IMR-90 (cell line): ENCODE results near the gene TTC21A. TPM values are rescaled to one million over a fixed set of nuclear protein-coding genes. Genes with fewer than 3 reads are reported as not detected.

Experiments
- ATAC-seq: fragments of 200-7000 bp; cut with Tn5 transposase; 2 replicates; pipeline ENCODE4 v1.9.1; 2020; ENCODE audit warnings: low read depth, mild to moderate bottlenecking, moderate library complexity
- BruUV-seq: library from RNA; stranded (reverse); fragments of 400-500 nt; replicated peaks from 2 replicates; lab custom pipeline; 2021; lab: Mats Ljungman, UMichigan
- CTCF ChIA-PET: fragments of 300-600 bp; formaldehyde crosslinking; extraction: SDS; loops from one replicate; lab custom pipeline; 2021; ENCODE audit warnings: antibody characterized with exemption; lab: Yijun Ruan, JAX
- POLR2A ChIA-PET: fragments of 300-600 bp; sonication (Branson Sonifier 250); formaldehyde crosslinking; loops from one replicate; lab custom pipeline; 2022; ENCODE audit warnings: antibody characterized with exemption; ENCODE audit not compliant: unreplicated experiment; lab: Charles Lee
- DNase-seq: peaks from one replicate; pipeline ENCODE4 v3.0.0; 2013
- H2AFZ ChIP-seq: replicated peaks from 2 replicates; pipeline ENCODE3; 2013; ENCODE audit warnings: low read length, mild to moderate bottlenecking; ENCODE audit not compliant: poor library complexity
- H2AK5ac ChIP-seq: 2 replicates; pipeline ENCODE4 v1.6.1; 2013; ENCODE audit warnings: low read depth, low read length, inconsistent platforms
- H2AK9ac ChIP-seq: replicated peaks from 2 replicates; pipeline ENCODE3; 2013; ENCODE audit warnings: mild to moderate bottlenecking, low read depth, low read length, moderate library complexity; ENCODE audit not compliant: poor library complexity
- H2BK120ac ChIP-seq: 2 replicates; pipeline ENCODE4 v1.6.1; 2013; ENCODE audit warnings: low read depth, low read length, inconsistent platforms
- H2BK15ac ChIP-seq: 3 replicates; pipeline ENCODE4 v1.6.1; 2013; ENCODE audit warnings: low read depth, low read length, inconsistent platforms
- H2BK20ac ChIP-seq: 2 replicates; pipeline ENCODE4 v1.6.1; 2013; ENCODE audit warnings: low read depth, mild to moderate bottlenecking, inconsistent platforms, low read length, moderate library complexity
- H2BK5ac ChIP-seq: 2 replicates; pipeline ENCODE4 v1.6.1; 2013; ENCODE audit warnings: mild to moderate bottlenecking, low read depth, low read length, inconsistent platforms; ENCODE audit not compliant: poor library complexity, severe bottlenecking
- H3K14ac ChIP-seq: replicated peaks from 2 replicates; pipeline ENCODE4 v1.6.1; 2013; ENCODE audit warnings: low read depth, low read length, inconsistent platforms
- H3K18ac ChIP-seq: 2 replicates; pipeline ENCODE4 v1.6.1; 2013; ENCODE audit warnings: low read depth, low read length, control low read depth
- H3K23ac ChIP-seq: 2 replicates; pipeline ENCODE4 v1.6.1; 2013; ENCODE audit warnings: low read depth, low read length, inconsistent platforms
- H3K27ac ChIP-seq: 2 replicates; pipeline ENCODE4 v1.5.1; 2013; ENCODE audit warnings: mild to moderate bottlenecking, control low read depth, low read length; ENCODE audit not compliant: insufficient read depth
- H3K27me3 ChIP-seq: 2 replicates; pipeline ENCODE4 v1.6.1; 2013; ENCODE audit warnings: low read length; ENCODE audit not compliant: control insufficient read depth, insufficient read depth
- H3K36me3 ChIP-seq: 2 replicates; pipeline ENCODE4 v1.6.1; 2013; ENCODE audit warnings: low read length, mixed read lengths; ENCODE audit not compliant: control insufficient read depth, insufficient read depth
- H3K4ac ChIP-seq: 2 replicates; pipeline ENCODE4 v1.6.1; 2013; ENCODE audit warnings: low read depth, low read length, inconsistent platforms
- H3K4me1 ChIP-seq: 2 replicates; pipeline ENCODE4 v1.6.1; 2013; ENCODE audit warnings: low read length, mixed read lengths; ENCODE audit not compliant: control insufficient read depth, insufficient read depth
- H3K4me2 ChIP-seq: 2 replicates; pipeline ENCODE4 v1.6.1; 2013; ENCODE audit warnings: low read depth, mild to moderate bottlenecking, control low read depth, low read length, moderate library complexity
- H3K4me3 ChIP-seq: 2 replicates; pipeline ENCODE4 v1.5.1; 2013; ENCODE audit warnings: low read depth, mild to moderate bottlenecking, control low read depth, low read length, moderate library complexity; ENCODE audit not compliant: insufficient read depth
- H3K56ac ChIP-seq: 2 replicates; pipeline ENCODE4 v1.6.1; 2013; ENCODE audit warnings: low read length, inconsistent platforms; ENCODE audit not compliant: insufficient read depth; ENCODE audit errors: extremely low read depth
- H3K79me1 ChIP-seq, 2 experiments: 2 replicates each; pipeline ENCODE4 v1.6.1; 2013; ENCODE audit warnings: low read length in 2 of 2, inconsistent platforms in 1 of 2, low read depth in 1 of 2
- H3K9ac ChIP-seq: 2 replicates; pipeline ENCODE4 v1.6.1; 2013; ENCODE audit warnings: low read depth, low read length, control low read depth
- H3K9me1 ChIP-seq: 2 replicates; pipeline ENCODE4 v1.6.1; 2013; ENCODE audit warnings: low read length, inconsistent platforms; ENCODE audit not compliant: insufficient read depth
- H3K9me3 ChIP-seq: 2 replicates; pipeline ENCODE4 v1.6.1; 2013; ENCODE audit warnings: low read length; ENCODE audit not compliant: control insufficient read depth, insufficient read depth
- H4K20me1 ChIP-seq: 2 replicates; pipeline ENCODE4 v1.6.1; 2013; ENCODE audit warnings: low read length, inconsistent platforms; ENCODE audit not compliant: insufficient read depth
- H4K5ac ChIP-seq: 2 replicates; pipeline ENCODE4 v1.6.1; 2013; ENCODE audit warnings: mild to moderate bottlenecking, low read depth, low read length, control low read depth
- H4K8ac ChIP-seq, 2 experiments: 2 replicates each; pipeline ENCODE4 v1.6.1; 2013; ENCODE audit warnings: low read depth in 2 of 2, low read length in 2 of 2, control low read depth in 1 of 2, inconsistent platforms in 1 of 2
- H4K91ac ChIP-seq: 2 replicates; pipeline ENCODE4 v1.6.1; 2013; ENCODE audit warnings: low read depth, low read length, inconsistent platforms; ENCODE audit not compliant: insufficient read depth
- MXI1 ChIP-seq: IDR thresholded peaks from 2 replicates; pipeline ENCODE4 v1.6.1; 2012; ENCODE audit warnings: low read depth, mild to moderate bottlenecking, low read length, moderate library complexity, borderline replicate concordance
- WGBS, 2 experiments: methylation state at CpG; one replicate each; pipeline versions ENCODE4 v1.1.5 to v1.1.7; 2013; ENCODE audit warnings: missing lambda C conversion rate in 2 of 2; ENCODE audit not compliant: insufficient read length in 1 of 2; ENCODE audit errors: extremely low coverage in 2 of 2; 5-methylcytosine and 5-hydroxymethylcytosine counted together
- dilution Hi-C: fragments of 300-500 bp; cut with HindIII; formaldehyde crosslinking; loops from one replicate; pipeline ENCODE4 v1.14.3; 2018; ENCODE audit warnings: low sequenced_read_pairs; ENCODE audit not compliant: unreplicated experiment
- in situ Hi-C: fragments of 300-500 bp; cut with MboI; formaldehyde crosslinking; loops from 3 replicates; pipeline ENCODE4 v1.14.3; 2019; ENCODE audit warnings: low sequenced_read_pairs, inconsistent platforms, mixed read lengths
- intact Hi-C: fragments of 100-400 bp; cut with micrococcal nuclease; formaldehyde crosslinking; loops from 2 replicates; pipeline ENCODE4 v1.10.0; 2022
- polyA plus RNA-seq, 3 experiments: library from polyadenylated mRNA; depleted of rRNA; stranded (reverse); fragments of >200 nt; gene quantifications; 2 replicates each; pipeline ENCODE4 v1.2.3, GENCODE V29; 2012; ENCODE audit warnings: low replicate concordance in 1 of 3
- total RNA-seq: library from RNA; depleted of rRNA; stranded (reverse); fragments of >200 nt; gene quantifications from 2 replicates; pipeline ENCODE4 v1.2.3, GENCODE V29; 2012

TTC21A gene
- total and polyA plus RNA-seq, 2 of the 4 experiments (the other 2 are of a cell fraction): 0.90 to 1.8 TPM

- no peak overlapping the region for H2BK5ac ChIP-seq
- in situ Hi-C loops: no loop called here
- H3K9me1 ChIP-seq: peaks cover 11% of the 10 kb centered on the region
- H2BK20ac ChIP-seq: no peak overlapping the region
- H4K5ac ChIP-seq: no peak overlapping the region
- CTCF ChIA-PET: interaction anchor here (0.6 to 1.2 kb wide), 2 partner anchors 59 to 93 kb away, joined by 3 to 7 read pairs; no protein-coding TSS in a partner anchor
- H3K18ac ChIP-seq: no peak overlapping the region
- no peak overlapping the region for H2AK9ac ChIP-seq
- no peak overlapping the region for H3K4me3 ChIP-seq
- H3K27me3 ChIP-seq: no peaks in the 10 kb centered on the region
- H2BK120ac ChIP-seq: no peak overlapping the region
- ATAC-seq: no peak
- no peaks in the 10 kb centered on the region for H3K36me3 ChIP-seq
- H3K4me2 ChIP-seq: no peak overlapping the region
- H3K4me1 ChIP-seq: peaks cover 5% of the 10 kb centered on the region; the same call in 1 of the 2 replicates
- no peaks in the 10 kb centered on the region for H4K20me1 ChIP-seq
- no TSS peak for BruUV-seq
- 93% methylated on average over 3 of the region's 4 CpGs; no CpG with 5 or more reads in 1 of the 2 experiments for WGBS, 2 experiments
- no peak overlapping the region for H4K91ac ChIP-seq
- no peak overlapping the region for H3K9ac ChIP-seq
- no peak for DNase-seq
- H2AK5ac ChIP-seq: no peak overlapping the region
- H3K4ac ChIP-seq: no peak overlapping the region
- POLR2A ChIA-PET: no interaction called here
- no peak overlapping the region for H2AFZ ChIP-seq
- no peak overlapping the region for H3K14ac ChIP-seq
- TF ChIP-seq MXI1: no peak
- H3K56ac ChIP-seq: no peak overlapping the region
- no peak overlapping the region for H2BK15ac ChIP-seq
- no peak overlapping the region for H3K23ac ChIP-seq
- H3K9me3 ChIP-seq: no peaks in the 10 kb centered on the region
- H4K8ac ChIP-seq: no peak overlapping the region
- intact Hi-C loops: no loop called here
- dilution Hi-C loops: no loop called here
- H3K79me1 ChIP-seq: 0 out of 4 replicates have a peak, but pooled peaks cover 0 to 2% of the 10 kb centered on the region in 2 experiments
- no peak overlapping the region for H3K27ac ChIP-seq
These were observed 77.4 kb downstream of the TTC21A start for GRCh38 chr3:39184968-39185285.
